Stimulated activated CD8-positive, alpha-beta memory T cell treated with anti-CD3 and anti-CD28 coated beads, Interleukin-7, amount 100 ng/mL, for 1 hour (primary cell): ENCODE measurements around the gene PSD.

Source experiments
- DNase-seq, 2 donors: peaks; one replicate each; pipeline ENCODE4 v3.0.0-alpha.2; 2020; ENCODE audit warnings: low read depth in 2 of 2

PSD gene

DNA sequence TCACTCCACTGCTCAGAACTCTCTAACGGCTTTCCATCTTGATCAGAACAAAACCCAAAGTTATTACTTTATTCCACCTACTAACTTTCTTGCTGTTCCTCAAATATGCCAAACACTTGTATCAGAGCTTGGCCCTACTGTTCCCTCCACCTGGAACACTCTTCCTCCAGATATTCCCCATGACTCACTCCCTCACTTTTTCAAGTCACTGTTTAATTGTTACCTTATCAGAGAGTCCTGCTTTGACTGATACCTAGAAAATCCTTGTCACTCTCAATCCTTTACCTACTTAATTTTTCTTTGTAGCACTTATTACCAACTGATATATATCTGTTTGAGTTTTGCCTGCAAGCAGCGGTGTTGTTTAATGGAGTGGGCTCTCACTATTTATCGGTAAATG, 28.7 kb downstream of the PSD start:
- DNase-seq: no peak

DNA sequence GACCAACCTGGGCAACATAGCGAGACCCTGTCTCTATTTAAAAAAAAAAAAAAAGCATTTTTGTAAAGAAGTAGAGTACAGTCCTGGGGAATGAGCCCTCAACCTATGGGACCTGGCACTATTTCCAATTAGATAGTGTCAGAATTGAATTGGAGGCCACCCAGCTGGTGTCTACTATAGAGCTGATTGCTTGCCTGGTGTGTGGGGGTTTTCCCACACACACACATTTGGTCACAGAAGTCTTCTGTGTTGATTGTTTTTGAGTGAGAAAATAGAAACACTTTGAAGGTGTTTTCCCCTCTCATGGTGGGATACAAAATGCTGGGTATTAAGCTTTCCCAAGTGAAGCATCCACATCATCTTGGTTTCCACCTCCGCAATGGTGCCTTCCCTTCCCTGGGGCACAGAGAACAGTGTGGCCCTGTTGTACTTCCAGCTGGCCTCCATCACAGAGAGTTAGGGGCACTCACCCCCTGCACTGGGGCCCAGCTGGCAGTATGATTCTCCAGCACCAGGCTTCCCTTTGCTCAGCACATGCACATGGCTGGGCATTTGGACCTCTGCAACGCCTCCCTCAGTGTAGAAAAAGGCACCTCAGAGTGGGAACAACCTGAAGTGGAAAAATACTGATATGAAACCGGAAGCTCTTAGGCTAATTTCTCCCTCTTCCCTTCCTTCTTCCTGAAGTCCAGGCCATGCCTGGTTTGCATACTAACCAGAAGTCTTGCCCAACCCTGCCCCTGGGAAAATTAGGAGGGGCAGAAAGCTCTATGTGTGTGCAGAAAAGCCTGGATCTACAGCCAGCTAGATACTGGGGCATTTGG, 33.8 kb downstream of the PSD start:
- DNase-seq: no peak

DNA sequence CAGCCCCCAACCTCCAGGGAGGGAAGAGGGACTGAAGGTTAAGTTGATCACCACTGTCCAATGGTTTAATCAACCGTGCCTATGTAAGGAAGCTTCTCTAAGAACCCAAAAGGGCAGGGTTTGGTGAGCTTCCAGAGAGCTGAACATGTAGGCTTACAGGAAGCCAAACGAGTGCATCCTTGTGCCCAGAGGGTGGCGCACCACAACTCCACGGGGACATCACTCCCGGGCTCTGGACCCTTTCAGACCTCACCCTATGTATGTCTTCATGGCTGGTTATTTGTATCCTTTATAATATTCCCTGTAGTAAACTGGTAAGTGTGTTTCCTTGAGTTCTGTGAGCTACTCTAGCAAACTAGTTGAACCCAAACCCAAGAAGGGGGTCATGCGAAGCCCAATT, 34.5 kb downstream of the PSD start:
- DNase-seq: no peak

DNA sequence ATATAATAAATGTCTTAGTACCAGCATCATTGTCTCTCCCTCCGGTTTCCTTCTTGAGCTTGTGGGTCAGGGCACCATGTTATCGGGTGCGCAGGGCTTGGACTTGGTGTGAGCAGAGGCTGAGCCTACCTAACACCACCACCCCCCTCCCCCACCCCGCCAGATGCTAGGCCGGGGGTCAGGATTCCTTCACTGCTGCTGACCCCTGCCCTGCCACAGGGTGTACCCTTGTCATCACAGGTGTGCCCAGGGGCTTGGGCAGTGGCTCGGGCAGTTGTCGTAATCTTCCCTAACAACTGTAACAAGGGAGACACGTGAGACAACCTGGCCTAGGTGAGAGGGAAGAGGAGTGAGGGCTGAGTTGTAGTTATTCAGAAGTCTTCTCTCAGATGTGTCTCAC, 35.7 kb downstream of the PSD start:
- DNase-seq: no peak

DNA sequence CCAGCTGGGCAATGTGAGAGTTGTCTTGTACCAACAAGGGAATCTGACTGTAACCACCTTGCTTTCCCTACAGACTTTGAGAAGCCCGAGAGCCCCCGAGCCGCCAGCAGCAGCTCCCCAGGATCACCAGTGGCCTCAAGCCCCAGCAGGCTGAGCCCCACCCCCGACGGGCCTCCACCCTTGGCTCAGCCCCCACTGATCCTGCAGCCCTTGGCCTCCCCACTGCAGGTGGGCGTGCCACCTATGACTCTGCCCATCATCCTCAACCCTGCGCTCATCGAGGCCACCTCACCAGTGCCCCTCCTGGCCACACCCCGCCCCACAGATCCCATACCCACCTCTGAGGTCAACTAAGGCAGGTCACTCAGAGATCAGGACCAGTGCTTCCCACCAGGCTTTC, 36.6 kb downstream of the PSD start:
- no peak for DNase-seq

DNA sequence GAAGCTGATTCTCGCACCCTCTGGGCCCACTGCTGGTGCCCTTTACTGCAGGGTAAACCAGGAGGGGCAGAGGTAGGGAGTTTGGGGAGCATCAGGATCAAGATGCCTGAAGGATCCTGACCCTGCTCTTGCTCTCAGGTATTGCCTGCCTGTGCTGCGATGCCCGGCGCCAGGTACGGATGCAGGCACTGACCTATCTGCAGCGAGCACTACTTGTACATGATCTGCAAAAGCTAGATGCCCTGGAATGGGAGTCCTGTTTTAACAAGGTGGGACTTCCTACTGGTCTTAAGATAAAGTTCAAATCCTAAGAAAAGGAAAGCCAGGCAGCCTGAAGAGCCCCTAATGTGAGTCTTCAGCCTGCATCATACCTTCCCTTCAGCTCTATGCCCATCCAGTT, 39.2 kb downstream of the PSD start:
- no peak for DNase-seq

DNA sequence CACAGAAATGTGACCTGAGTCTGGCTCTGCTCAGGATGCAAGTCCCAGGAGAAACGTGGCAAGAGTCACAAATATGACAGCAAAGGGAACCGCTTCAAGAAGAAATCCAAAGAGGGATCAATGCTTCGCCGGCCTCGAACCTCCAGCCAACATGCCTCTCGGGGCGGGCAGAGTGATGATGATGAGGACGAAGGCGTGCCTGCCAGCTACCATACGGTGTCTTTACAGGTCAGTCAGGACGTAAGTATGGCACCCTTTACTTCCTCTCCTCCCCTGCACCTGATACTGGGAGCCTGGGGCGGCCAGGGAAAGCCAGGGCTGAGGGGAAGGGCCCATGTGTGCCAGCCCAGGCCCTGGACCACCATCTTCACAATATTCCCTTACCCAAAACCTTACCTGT, 41.7 kb downstream of the PSD start:
- DNase-seq: no peak

DNA sequence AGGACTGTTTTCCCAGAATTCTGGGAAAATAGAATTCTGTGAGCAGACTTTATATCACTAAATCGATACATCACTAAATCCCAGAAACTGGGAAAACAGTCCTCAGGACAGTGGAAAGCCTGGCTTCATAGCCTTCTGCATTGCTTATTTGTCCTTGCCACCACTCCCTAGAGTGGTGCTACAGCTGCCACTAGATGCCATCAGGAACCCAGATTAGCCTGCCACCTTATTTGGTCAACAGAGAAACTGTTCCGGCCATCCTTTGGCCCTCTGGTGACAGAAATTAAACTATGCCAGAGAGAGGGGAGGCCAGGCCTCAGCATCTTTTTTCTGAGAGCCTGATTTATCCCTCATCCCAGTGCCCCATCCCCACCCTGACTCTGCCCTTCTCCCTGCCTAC, 42.7 kb downstream of the PSD start:
- no peak for DNase-seq

DNA sequence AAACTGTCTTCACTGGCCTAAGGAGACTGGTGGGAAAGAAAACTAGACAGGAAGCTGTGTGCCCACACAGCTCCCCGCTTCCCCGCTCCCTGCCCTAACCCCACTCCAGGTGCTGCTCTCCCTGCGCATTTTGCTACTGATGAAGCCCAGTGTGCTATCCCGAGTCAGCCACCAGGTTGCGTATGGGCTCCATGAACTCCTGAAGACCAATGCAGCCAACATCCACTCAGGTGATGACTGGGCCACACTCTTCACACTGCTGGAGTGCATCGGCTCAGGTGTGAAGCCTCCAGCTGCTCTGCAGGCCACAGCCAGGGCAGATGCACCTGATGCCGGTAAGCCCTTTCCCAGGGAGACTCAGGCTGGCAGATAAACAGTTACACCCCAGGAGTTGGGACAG, 43.3 kb downstream of the PSD start:
- DNase-seq: no peak

DNA sequence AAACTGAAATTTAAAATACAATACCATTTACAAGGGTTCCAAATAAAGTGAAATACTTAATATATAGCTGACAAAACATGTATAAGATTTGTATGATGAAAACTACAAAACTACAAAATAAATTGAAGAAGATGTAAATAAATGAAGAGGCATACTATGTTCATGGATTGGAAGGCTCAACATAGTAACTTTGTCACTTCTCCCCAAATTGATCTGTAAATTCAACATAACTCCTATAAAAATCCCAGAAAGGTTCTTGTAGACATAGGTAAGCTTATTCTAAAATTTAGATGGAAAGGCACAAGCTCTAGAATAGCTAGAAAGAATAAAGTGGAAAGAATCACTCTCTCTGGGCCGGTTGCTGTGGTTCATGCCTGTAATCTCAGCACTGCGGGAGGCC, 47.3 kb downstream of the PSD start:
- DNase-seq: no peak

DNA sequence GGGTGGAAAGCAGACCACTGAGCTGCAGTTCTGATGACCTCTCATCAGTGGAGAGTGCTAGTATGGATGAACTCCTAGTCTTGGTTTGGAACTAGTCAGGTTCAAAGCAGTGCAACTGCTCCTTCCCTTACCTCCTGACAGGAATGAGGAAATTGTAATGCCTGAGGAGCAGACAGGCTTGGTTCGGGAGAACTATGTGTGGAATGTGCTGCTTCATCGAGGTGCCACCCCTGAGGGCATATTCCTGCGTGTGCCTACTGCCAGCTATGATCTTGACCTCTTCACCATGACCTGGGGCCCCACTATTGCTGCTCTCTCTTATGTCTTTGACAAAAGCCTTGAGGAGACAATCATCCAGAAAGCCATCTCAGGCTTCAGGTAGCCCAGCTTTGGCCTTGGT, 50.5 kb downstream of the PSD start:
- no peak for DNase-seq

DNA sequence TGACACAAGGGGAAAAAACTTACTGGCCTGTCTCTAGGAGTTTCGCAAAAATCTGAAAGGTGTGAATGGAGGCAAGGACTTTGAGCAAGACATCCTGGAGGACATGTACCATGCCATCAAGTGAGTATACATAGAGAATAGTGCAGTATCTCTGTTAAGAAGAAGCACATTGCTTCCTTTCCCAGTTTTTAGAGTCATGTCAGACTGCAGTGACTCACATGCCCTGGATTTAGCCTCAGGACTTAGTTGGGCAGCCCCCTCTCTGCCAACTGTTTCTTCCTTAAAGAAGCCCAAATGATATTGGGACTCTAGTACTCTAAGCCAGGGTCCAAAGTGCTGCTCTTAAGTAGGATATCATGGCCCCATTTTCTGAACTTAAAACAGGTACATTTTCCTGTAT, 51.1 kb downstream of the PSD start:
- no peak for DNase-seq

DNA sequence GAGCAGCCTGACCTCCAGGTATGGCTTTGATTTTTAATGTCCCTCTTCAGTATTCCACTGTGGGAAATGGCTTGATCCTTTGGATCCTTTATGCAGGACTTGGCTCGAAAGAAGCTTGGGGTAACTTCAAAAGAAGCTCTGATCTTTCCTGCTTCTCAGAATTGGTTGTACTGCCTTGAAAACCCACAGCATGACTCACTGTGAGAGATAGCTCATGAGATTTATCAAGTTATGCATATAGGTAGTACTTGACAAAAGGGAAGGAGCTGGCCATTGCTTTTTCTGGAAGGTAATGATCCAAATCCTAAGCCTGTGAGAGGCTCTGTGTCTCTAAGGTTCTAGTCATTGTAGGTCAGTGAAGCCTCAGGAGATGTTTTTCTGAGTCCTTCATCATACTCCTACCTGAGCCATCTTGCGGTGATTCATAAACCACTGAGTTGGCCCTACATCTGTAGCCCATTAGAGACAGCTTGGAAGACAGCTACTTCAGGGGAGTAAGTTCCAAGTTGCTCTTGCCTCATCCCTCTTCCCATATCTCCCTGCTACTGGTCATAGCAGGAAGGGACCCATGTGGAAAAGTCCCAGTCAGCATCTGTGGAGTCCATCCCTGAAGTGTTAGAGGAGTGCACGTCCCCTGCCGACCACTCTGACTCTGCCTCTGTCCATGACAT, 59.7 kb downstream of the PSD start:
- DNase-seq: no peak

DNA sequence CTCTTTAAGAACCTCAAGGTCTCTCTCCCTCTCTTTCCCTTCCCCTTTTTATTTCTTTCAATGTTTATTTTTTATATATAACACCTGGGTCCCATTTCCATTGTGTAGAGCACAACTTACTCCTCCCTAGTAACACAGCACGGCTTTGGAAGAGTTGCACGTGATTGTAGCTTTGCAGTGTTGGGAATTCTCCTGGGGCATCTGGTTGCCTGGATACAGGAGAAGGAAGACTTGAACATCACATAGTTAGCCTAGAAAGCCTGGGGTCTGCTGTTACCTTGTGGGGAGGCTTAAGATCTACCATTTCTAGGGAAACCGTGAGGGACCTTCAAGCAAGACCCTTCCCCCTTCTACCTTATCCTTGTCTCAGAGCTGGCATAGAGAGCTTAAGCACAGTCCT, 64.1 kb downstream of the PSD start:
- no peak for DNase-seq
